T-helper 2 cell treated with Interferon-gamma antibody and Interleukin-4, amounts not matched to agents 100 ng/mL and 5 ng/mL, for 36 hours (primary cell): ENCODE measurements around the gene SPG21. TPM values are rescaled to one million over a fixed set of nuclear protein-coding genes. Genes with fewer than 3 reads are reported as not detected.

Experiments used
- intact Hi-C: fragments of 100-400 bp; cut with micrococcal nuclease; formaldehyde crosslinking; loops from one replicate; pipeline ENCODE4 v1.15.1; 2023
- total RNA-seq: library from RNA; stranded (reverse); gene quantifications from 2 replicates; pipeline ENCODE4 v1.2.3, GENCODE V29; 2022

Gene SPG21
- total RNA-seq, 1 donor from 2014 or later = 58.5 TPM

DNA sequence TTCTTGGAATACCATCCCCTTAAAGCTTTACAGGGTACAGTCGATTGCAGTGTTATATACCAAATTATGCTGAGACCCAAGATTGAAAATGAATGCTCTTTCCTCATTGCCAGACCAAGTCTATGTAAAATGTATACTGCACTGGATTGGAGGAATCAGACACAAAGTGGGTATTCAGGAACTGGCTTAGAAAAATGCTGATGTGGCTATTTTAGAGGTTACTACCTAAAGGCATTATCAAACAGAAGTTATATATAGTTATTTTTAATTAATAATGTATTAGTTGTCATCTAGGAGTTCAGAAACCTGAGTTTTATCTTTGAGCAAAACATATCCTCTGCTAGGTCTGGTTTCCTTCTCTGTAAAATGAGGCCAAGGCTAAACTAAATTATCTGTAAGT lies 3.6 kb upstream of the SPG21 start:
- intact Hi-C loops = no loop called here

DNA sequence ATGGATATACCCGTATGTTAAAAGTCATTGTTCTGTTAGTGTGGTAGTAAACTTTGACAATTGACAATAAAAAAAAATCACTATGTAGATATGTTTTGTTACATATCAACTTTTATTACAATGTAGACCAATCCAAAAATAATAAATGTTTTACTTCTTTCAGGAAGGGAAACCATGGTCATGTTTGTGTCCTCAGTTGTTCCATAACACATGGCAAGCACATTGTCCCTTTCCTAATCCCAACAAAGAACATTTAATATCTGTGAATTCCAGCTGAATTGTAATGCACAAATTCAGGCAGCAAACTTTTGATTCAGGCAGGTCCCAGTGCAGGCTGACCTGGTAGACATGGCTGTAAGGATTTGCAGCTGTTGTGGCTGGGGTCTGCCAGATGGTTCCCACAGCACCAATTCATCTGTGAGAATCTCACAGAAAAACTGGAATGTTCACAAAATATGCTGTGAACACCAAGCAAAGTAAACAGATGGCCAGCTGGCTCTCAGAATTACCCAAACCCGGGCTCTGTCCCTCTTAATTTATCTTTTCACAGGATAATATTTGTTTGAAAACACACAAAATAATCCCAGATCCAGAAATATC lies 1.9 kb upstream of the SPG21 start:
- intact Hi-C loops = loop anchor here (2.0 kb wide), 1 partner anchor 97 kb away; no protein-coding TSS in a partner anchor

DNA sequence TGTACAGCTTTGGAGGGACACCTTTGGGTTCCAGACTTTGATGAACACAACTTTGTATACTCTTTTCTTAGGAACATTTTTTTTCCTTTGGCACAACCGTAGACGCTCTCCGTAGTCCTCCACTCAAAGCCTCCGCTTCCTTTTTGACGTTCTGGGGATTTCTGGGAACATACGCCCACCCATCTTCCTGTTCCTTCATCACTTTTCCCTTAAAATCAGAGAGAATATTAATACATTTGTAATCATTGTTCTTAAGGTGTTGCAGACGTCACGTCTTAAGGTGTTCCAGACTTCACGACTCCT lies 405 bp upstream of the SPG21 start:
- intact Hi-C loops = loop anchor here (1.0 to 2.0 kb wide), 2 partner anchors 95 to 165 kb away; partner anchors contain the start of gene PIF1

DNA sequence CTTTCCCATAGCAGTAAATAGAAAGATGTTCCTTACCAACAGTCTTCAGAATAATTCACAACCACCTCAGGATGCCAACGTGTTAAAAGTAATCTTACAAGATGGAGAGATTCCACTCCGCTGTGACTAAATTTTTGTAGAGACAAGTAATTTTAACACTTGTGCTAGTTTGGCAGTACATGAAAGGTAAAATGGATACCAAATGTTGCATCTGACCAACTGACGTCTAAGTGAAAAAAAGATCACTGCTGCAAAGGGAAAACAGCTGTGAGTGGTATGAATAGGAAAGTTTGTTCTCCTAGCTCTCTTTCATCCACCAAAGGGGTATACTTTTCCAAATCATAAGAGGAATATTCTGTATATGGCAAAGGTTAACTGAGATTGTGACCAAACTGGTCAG lies 2.6 kb downstream of the SPG21 start:
- intact Hi-C loops = loop anchor here (5.0 kb wide), 1 partner anchor 145 kb away; the partner anchor contains the start of gene PLEKHO2

DNA sequence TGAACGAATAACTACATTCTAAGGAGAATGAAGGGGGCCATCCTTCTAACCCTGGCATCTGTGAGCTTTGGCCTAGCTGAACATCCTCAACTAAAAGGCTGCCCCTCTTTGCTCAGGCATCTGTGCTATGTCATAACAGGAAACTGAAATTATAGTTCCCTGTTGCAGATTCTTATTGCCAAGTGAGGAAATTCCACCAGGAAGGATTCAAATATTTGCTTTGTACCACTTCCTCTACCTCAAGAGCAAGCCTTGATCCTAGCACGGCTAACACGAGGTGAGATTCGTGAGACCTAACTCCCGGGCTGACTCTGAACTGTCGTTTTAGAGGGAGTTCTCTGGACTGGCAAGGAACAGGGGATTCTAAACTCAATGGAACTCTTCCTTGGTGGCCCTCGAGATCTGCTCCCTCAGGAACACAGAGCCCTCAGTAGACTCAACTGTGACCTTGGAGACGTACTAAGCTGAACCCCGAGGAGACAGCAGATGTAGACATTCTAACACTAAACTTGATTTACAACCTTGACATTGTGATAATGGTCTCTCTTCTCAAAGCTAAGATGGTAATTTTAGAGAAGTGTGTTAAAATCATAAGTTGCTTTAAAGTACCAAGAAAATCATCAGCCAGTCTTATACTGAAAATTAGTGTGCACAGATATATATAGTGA lies 4.2 kb downstream of the SPG21 start:
- intact Hi-C loops = loop anchor here (5.0 kb wide), 1 partner anchor 143 kb away; the partner anchor contains the start of gene PLEKHO2

DNA sequence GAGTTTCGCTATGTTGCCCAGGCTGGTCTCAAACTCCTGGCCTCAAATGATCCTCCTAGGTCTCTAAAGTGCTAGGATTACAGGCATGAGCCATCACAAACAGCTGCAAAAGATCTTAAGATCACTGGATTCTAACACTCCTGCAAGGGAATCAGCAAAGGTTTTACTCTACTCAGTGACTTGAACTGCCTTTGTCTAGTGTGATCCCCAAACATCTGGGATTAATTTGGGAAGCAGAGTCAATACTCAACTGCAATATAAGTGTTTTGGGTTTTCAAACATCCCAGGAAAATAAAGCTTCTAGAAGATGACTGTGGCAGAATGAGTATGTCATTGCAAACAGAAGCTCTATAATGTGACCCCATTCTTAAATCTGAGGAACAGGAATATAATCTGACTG lies 7.2 kb downstream of the SPG21 start:
- intact Hi-C loops = no loop called here

DNA sequence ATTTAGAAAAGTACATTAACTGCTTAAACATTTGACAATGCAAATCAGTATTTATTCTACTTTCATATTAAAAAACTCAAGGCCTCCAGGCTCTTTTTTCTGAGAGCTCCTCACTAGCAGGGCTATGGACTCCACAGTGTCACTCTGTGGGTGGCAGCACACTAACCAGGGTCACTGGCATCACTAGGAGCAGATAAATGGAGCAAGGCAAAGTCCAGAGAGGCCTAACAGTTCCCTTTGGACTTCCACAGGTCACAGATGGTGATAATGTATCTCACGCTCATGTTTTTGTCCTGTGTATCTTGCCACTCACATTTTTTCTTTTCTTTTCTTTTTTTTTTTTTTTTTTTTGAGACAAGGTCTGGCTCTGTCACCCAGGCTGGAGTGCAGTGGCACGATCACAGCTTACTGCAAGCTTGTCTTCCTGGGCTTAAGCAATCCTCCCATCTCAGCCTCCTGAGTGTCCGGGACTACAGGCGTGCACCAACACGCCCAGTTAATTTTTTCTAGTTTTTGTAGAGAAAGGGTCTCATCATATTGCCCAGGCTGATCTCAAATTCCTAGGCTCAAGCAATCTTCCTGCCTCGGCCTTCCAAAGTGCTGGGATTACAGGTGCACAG lies 7.8 kb downstream of the SPG21 start:
- intact Hi-C loops = no loop called here

DNA sequence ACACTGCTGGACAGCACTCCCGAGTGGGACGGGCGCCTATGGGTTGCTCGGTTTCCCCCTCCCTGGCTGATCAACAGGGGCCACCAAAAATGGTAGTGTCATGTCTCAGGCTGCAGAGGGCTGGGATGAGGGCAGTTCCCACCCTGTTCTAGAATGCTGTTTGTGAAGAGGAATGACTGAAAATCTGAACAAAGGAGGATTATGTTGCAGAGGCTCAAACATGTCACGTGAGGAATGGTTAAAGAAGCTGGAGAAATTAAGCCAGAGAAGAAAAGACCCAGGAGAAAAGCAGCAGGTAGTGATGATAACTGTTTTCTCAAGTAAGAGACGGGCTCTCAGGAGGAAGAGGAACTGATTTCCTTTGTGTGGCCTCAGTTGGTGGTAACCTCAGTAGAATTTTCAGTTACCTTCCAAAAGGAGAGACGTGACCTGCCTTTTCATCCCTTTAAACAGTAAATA lies 10.4 kb downstream of the SPG21 start:
- intact Hi-C loops = no loop called here

DNA sequence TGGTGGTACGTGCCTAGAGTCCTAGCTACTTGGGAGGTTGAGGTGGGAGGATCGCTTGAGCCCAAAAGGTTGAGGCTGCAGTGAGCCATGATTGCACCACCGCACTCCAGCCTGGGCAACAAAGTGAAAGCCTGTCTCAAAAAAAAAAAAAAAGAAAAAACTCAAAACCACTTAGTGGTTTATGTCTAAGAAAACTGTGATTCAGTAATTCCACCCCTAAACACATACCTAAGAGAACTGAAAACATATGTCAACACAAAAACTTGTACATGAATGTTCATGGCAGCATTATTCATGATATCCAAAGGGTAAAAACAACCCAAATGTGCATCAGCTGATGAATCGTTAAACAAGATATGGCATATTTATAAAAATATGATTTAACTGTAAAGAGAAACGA lies 14.3 kb downstream of the SPG21 start:
- intact Hi-C loops = no loop called here

DNA sequence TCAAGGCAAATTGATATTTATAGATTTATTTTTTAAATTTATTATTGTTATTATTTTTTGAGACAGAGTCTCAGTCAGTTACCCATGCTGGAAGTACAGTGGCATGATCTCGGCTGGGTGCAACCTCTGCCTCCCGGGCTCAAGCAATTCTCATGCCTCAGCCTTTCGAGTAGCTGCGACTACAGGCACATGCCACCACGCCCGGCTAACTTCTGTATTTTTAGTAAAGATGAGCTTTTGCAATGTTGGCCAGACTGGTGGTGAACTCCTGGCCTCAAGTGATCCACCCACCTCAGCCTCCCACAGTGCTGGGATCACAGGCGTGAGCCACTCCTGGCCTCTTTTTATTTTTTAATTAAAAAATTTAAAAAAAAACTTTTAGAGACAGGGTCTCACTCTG lies 19.0 kb downstream of the SPG21 start:
- intact Hi-C loops = no loop called here

DNA sequence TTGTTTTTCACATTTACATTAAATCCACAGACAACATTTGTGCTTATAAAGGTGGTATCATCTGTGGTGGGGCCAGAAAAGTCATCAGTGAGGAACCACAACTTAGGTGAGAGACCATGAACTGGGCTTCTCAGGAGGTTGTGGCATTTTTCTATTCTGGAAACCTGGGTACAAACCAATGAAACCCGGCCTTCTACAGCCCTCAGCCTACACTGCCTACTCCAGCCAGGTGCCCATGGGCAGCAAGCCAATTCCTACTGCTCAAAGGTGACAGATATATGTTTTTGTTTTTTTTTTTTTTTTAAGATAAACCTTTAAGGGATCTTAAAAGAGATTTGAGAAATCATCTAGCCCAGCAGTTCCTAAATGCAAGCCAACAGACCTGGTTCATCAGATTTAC lies 20.3 kb downstream of the SPG21 start:
- intact Hi-C loops = no loop called here

DNA sequence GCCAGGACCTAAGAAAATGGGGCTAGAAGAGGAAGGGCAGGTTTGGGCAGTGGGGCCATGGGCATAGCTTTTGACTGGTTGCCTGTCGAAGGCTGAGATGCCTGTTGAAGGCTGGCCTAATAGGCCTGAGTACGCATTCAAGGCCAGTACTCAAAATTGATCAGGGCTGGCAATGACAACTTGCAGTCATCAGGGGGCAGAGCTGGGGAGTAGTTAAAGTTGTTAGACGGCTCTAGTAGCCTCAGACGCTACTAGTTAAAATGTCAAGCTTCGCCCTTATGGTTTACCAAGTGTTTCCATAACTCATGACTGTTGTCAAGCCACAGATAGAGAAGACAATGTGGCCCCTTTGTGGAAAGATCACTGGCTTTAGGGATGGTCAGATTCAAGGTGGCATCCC lies 28.7 kb downstream of the SPG21 start:
- intact Hi-C loops = no loop called here

DNA sequence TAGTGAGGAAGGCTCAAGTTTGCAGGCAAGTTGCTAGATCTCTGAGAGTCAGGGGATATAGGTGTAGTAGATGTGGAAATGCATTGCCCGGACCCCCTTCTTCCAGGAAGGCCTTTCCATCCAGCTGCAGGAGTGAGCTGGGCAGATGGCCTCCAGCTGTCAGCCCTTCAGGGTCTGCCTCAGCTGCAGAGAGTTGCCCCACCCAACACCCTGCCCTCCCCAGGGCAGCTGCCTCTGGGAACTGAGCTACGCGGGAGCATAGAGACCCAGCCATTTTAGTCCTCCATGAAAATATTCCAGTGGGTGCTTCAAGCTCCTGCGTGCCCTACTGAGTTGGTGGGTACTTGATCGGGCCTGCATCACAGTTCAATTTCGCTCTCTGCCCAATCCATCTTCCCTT lies 29.6 kb downstream of the SPG21 start:
- intact Hi-C loops = no loop called here

DNA sequence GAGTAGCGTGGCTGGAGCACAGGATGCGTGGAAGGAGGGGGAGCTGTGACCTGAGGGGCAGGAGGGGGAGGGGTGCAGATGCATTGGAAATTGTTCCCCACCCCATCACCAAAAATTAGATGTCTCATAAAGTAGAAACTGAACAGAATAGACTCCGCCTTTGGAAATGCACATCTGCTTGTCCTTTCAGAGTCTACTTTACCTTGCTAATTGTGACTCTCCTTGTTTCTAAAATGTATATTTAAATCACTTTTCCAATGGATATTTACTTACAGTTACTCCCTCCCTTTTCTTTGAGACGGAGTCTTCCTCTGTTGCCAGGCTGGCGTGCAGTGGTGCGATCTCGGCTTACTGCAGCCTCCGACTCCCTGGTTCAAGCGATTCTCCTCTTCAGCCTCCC lies 30.6 kb downstream of the SPG21 start:
- intact Hi-C loops = no loop called here

DNA sequence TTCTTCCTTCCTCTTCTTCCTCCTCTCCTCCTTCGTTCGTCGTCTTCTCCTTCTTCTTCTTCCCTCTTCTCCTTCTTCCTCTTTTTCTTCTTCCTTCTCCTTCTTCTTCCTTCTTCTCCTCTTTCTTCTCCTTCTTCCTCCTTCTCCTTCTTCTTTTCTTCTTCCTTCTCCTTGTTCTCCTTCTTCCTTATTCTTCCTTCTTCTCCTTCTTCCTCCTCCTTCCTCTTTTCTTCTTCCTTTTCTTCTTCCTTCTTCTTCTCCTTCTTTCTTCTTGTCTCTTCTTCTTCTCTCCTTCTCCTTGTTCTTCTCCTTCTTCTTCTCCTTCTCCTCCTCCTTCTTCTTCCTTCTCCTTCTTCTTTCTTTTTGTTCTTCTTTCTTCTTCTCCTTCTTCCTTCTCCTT lies 35.3 kb downstream of the SPG21 start:
- intact Hi-C loops = no loop called here

DNA sequence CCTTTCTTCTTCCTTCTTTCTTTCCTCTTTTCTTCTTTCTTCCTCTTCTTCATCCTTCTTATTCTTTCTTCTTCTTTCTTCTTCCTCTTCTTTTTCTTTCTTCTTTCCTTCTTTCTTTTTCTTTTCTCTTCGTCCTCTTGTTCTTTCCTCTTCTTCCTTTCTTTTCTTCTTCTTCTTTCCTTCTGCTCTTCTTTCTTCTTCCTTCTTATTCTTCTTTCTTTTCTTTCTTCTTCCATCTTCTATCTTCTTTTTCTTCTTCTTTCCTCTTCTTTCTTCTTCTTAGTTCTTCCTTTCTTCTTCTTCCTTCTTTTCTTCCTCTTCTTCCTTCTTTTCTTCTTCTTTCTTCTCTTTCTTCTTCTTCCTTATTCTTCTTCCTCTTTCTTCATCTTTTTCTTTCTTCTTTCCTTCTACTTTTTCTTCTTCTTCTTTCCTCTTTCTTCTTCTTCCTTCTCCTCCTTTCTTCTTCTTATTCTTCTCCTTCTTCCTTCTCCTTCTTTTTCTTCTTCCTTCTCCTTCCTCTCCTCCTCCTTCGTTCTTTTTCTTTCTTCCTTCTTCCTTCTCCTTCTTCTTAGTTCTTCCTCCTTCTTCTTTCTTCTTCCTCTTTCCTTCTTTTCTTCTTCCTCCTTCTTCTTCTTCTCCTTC lies 37.8 kb downstream of the SPG21 start:
- intact Hi-C loops = no loop called here

DNA sequence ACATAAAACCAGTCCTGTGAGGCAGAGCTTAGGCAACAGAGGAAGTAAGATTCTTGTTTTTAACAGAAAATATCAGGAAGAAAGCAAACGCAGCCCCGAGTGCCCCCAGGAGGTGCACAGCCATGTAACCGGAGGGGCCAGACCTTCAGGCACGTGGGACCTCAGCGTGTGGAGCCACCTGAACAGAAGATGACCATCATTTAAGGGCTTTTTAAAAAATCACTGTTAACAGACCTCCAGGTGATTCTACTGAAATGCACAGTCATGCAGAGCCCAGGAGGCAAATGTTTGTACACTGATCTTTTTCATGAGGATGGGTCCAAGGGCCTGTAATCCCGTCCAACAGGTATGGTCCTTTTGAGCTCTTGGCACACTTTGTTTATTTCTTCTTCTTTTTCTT lies 38.8 kb downstream of the SPG21 start:
- intact Hi-C loops = no loop called here

DNA sequence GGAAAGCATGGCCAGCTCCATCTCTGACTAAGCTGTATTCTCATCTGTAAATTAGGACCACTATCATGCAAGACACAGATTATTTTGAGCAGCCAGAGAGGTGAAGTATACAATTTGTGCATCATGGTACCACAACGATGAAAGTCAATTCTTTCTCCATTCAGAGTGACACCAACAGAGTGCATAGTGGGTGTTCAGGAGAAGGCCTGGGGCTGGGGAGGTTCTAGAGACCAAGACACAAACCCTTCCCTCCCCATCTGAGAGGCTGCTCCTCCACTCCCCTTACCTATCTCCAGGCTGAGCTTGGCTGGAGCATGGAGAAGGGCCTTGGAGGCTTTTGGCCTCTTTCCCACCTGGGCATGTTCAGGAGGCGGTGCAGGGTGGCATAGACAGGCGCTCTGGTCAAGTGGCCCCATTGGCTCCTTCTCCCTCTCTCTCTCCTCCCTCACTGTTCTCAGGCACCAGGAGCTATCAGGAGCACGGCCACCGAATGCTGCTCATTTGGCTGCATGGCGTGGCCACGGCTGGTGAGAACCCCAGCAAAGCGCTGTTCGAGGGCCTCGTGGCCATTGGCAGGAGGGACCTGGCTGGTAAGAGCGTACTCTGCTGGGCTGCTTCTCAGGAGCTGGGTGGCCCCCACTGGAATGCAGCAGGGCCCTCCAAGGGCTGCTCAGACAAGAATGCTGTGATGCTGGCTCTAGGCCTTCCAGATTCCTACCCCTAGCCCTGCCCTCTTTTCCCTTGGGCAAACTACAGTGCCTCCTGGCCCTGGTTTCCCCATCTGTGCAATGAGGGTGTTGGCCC lies 40.1 kb downstream of the SPG21 start:
- intact Hi-C loops = no loop called here

DNA sequence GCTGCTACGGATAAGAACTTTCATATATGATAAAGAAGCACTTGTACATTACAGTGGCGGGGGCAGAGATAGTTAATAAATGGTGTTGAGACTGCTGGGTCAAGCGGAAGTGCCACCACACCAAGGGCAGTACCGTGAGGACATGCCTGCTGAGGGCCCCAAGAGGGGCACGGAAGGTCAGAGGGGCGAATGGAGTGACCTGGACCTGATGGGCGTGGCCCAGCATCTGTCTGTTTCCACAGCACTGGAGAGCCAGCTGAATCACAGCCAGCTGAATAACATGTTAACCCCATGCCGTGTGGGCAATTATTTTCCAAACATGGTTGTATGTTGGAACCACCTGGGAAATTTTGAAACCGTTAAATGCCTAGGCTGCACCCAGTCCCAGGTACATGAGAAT lies 40.8 kb downstream of the SPG21 start:
- intact Hi-C loops = no loop called here

DNA sequence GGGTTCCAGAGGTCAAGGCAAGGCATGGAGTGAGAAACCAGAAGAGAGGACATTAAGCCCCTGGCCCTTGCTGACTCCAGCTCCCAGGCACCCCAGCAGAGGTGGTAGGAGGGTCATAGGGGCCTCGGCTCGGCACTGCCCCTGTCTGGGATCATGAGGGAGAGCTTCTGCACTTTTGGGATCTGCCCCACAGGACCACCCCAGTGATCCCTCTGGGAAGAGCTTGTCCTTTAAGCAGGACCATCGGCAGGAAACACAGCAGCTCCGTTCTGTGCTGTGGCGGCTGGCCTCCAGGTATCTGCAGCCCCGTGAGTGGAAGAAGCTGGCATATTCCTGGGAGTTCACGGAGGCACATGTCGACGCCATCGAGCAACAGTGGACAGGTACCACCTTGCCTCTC lies 42.5 kb downstream of the SPG21 start:
- intact Hi-C loops = no loop called here

DNA sequence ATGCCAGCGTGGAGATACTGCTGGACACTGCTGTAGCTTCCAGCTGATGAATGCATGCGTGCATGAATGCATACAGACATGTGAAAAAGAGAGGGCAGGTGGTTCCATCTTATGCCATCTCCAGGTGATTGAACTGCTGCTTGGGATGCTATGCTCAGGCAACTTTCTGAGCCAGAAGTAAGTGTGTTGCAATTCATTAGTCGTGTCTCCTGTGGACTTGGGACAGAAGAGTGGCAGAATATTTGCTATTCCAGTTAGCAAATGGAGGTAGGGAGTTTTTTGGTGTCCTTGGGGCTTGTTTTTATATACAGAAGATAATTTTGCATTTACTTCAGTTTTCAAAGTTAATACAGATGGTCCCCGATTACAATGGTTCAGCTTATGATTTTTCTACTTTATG lies 44.8 kb downstream of the SPG21 start:
- intact Hi-C loops = no loop called here
